TTC549 (cell line): ENCODE results near the gene PRR29.
"Not testable (repeated sequence)": the region's sequence is repeated elsewhere in the genome, so short reads cannot be mapped to it uniquely, and the experiment has no call there.

Source experiments
- FAIRE-seq: peaks from 2 replicates; lab custom pipeline; 2012; peaks lifted over from hg19 to GRCh38; lab: Jason Lieb, UNC

Gene PRR29

DNA sequence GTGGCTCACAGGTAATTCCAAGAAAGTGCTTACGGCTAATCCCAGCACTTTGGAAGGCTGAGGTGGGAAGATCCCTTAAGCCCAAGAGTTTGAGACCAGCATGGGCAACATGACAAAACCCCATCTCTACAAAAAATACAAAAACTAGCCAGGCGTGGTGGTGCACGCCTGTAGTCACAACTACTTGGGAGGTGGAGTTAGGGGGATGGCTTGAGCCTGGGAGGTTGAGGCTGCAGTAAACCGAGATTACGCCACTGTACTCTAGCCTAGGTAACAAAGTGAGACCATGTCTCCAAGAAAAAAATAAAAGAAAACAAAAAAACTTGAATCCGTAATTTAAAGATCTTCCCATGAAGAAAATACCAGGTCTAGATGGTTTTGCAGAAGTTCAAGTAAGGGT is 17.3 kb downstream of the PRR29 start:
- FAIRE-seq: no peak

DNA sequence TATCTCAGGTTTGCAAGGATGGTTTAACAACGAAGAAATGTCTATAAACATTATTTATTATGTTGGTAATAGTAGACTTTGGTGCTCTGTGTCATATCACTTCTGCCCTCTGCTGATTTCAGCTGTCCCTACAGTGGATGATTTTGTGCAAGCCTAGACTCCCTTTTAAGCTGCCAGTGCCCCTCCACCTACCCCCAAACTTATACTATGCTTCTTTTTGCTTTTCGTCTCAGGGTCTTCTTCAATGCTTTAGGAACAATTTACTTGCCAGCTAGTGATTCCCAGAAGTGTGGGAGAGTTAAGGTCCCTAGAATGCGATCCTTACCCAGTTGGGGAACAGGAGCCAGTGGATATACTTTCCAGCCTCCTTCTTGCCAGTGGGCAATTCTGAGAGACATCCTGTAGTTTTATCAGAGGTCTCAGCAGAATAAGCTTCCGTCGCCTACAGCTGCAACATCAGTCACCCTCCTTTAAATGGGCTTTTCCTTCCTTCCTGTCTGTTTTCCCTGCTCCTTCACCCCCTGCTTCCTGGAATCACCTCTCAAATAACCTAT is 18.2 kb downstream of the PRR29 start:
- no peak for FAIRE-seq

DNA sequence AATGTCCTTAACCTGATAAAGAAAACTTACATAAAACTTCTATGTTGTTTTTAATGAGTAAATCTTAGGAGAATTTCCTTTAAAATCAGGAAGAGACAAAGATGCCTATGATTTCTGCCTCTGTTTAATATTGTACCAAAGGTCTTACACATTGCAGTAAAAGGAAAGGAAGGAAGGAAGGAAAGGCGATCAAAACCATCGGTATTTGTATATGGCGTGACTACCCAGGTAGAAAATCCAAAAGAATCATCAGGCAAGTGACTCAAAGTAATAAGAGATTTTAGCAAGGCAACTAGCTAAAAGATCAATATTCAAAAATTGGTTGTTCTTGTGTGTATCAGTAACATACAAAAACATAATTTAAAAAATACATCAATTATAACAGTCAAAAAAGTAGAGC is 18.8 kb downstream of the PRR29 start:
- FAIRE-seq: no peak

DNA sequence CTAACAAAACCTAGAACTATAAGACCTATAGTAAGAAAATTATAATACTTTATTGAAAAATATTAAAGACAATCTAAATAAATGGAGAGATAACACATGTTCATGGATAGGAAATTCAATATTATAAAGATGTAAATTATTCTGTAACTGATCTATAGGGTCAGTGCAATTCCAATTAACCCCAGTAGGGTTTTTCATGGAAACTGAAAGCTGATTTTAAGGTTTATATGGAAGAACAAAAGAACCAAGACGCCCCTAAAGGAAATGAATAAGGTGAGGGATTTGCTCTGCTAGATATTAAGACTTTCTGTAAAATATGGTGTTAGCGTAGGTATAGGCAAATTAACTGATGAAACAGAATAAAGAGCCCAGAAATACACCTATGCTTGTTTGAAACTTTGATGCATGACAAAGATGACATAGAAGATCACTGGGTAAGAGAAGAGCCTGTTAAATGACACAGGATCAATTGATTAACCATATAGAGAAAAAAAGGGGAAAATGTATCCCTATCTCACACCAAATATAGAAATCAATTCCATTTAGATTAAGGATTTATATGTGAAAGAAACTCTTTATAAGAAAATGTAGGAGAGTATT is 19.3 kb downstream of the PRR29 start:
- FAIRE-seq: no peak

DNA sequence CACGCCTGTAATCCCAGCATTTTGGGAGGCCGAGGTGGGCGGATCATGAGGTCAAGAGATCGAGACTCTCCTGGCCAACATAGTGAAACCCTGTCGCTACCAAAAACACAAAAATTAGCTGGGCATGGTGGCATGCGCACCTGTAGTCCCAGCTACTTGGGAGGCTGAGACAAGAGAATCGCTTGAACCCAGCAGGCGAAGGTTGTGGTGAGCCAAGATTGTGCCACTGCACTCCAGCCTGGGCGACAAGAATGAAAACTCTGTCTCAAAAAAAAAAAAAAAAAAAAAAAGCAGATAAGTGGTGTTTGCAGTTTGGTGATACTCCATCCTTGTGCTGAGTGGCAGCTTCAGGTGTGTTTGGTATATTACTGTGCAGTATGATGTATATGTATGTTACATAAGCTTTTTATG is 21.4 kb downstream of the PRR29 start:
- FAIRE-seq: not testable (repeated sequence)

DNA sequence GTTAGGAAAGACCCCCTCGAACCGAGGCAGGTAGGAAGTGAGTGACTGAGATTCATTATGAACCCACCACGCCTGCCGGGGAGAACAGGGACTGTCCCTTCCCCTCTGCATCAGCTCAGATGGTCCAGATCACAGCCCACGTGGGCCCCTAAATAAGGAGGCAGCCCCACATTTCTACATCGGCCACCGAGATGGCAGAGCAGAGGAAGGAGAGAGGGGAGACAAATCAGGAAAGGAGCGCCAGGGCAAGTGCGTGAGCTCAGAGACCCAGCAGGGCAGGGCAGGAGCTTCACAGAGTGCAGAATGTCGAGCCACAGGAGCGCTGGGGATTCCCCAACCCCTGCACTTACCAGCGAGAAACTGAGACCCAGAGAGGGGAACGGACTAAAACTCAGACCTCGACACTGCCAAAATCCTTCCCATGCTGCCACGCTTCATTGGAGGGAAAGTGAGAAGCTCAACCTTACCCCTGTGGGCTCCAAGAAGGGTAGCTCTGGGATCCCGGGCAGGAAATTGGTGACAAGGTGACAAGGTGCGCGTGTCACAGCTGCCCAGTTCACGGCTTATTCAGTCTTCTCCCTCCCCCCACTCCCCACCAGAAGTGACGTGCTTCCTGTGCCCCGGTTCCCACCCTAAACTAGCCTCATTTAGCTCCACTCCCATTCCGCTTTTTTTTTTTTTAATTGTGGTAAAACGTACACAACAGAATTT is 22.1 kb downstream of the PRR29 start, which contains the start of gene ICAM2:
TSS of gene ICAM2 (minus strand) at position 578 of the 711 bp plus-strand sequence. CDS start 13,942 bp downstream, outside the sequence.
- FAIRE-seq: no peak

DNA sequence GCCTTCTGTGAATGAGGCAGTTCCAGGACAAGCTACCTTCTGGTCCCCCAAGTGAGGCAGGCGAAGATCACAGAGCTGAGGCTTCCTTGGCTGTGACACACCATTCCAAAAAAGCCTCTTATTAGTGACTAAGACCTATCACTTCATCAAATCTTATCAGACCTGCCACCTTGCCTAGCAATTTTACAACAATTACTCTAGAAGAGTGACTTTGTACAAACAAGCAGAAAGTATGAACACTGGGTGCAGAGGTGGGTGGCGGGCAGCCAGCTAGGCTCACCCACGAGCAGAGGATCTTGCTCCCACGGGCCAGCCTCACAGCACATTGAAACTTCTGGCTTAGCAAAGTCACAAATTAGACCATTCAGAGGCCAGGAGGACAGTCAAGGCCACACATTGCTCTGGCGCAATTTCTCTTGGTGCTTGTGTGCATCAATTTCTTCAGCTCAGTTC is 24.5 kb downstream of the PRR29 start:
- no peak for FAIRE-seq

DNA sequence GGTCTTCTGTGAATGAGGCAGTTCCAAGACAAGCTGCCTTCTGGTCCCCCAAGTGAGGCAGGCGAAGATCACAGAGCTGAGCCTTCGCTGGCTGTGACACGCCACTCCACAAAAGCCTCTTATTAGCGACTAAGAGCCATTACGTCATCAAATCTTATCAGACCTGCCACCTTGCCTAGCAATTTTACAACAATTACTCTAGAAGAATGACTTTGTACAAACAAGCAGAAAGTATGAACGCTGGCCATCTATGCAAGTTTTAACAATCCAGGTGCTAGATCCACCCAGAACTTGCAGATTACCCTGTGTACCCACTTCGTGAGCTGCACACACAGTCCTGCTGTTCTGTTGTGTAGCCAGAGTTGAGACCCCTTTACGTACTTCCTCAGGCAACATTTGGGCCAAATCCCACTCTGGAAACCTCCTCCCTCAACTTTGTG is 26.1 kb downstream of the PRR29 start:
- no peak for FAIRE-seq

DNA sequence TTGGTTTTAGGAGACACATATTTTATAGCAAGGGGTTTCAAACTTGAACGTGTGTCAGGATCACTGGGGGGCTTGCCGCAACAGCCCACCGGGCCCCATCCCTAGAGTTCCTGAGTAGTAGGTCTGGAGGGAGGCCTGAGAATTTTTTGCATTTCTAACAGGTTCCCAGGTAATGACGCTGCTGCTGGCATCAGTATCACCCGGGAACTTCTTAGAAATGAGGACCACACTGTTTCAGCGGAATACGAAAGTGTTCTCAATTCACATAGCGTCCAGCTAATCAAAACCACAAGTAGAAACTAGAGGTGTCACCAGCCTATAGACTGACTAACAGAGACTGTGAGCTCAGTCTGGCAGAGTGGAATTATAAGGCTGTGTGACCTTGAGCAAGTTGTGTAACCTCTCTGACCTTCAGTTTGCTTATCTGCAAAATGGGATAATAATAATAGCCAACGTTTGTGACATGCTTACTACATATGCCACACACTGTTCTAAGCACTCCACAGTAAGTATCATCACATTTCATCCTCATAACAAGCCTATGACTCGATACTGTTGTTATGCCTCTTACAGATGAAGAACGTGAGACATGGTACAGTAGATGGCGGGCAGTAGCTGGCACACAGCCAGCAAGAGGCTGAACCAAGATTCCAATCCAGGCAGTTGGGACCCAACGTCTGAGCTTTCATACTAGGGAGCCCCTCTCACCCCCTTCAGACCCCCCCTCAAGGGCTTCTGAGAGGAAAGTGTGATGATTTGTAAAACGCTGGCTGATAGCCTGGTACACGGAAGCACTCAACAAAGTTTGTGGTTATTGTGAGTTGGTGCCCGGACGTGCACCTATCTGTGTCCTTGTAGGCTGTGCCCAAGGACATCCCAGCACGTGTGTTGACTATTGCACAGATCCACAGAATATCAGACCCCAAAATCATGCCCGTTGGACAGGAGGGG is 26.9 kb downstream of the PRR29 start:
- no peak for FAIRE-seq

DNA sequence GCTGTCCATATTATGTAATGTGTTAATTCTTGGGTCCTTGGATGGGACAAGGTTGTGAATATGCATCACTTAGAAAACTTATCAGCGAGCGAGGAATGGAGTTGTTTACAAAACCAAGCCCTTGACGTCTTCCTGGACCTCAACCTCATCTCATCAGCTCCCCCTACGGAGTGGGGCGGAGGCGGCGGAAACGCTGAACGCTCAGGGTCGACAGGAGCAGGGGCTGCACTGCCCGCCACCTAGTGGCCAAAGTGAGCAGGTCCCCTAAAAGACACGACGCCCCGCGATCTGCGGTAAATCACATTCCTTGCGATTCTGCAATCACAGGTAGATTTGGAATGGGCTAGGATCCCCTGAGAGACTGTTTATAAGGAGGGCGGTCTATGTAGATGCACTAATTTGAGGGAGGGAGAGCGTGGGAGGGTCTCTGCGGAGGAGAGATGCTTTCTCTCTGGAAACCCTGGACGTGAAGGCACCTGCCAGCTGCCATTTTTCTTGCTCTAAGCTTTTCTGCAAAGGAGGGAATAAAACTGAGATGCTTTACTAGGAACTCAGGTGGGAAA is 27.7 kb downstream of the PRR29 start:
- no peak for FAIRE-seq

DNA sequence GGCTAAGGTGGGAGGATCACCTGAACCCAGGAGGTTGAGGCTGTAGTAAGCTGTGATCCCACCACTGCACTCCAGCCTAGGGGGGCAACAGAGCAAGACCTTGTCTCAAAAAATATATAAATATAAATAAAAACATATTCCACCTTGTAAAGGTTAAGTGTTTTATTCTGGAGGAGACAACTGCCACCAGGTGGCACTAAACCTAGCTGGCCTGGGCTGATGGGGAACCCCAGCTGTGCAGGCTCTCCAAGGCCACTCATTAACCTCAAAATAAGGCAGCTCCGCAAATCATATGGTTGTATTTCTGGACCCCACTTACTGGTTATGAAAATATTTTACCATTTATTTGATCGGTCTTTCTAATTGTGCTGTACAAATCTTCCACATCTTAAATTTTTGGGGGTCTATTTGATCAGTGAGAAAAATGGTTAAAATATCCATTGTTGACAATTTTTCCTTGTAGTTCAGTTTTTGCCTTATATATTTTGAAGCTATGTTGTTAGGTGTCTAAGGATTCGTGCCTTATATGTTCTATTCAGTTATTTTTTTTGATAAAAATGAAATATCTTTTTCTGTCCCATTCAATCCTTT is 30.8 kb downstream of the PRR29 start:
- no peak for FAIRE-seq

DNA sequence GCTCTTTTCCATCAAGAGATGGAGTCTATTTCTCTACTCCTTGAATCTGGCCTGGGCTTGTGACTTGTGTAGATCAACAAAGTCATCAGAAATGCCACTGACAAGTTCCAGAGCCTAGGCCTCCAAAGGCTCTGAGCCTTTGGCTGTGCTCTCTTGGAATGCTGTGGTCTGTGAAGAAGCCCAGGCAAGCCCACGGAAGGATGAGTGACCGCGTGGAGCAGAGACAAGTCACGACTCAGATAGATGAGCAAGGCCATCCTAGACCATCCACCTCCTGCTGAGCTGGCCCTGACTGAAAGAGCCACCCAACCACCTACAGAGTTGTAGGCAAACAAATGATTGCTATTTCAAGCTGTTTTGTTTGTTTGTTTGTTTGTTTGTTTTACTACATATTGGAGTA is 33.9 kb downstream of the PRR29 start:
- no peak for FAIRE-seq

DNA sequence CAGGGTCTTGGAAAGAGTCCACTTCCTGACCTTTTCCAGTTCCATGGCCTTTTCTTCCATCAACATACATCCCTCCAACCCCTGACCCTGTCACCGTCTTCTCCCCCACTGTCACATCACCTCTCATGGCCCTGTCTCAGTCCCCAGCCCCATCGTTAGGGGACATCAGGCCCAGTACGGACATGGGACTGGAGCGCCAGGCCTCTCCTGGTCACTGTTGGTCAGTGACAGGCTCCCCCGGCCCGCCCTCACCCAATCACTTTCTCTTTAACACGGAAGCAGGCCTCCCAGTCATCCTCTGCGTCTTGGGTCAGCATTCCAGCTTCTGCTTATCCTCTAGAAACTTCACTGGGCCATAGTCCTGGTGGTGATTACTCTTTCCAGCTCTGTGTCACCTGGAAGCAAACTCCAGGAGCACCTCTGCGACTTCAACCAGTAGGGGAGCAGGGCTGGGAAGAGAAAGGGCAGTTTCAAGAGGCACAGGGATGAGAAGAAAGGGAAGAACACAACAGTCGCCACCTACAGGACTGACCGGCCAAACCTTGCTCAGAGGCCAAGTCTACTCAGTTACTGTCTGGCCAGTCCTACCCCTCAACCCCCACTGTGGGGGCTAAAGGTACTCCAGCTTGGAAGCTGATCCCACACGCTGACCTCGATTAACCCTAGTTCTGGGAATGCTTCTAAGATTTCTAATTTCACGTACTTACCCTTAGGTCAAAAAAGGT is 38.2 kb downstream of the PRR29 start:
- FAIRE-seq: no peak

DNA sequence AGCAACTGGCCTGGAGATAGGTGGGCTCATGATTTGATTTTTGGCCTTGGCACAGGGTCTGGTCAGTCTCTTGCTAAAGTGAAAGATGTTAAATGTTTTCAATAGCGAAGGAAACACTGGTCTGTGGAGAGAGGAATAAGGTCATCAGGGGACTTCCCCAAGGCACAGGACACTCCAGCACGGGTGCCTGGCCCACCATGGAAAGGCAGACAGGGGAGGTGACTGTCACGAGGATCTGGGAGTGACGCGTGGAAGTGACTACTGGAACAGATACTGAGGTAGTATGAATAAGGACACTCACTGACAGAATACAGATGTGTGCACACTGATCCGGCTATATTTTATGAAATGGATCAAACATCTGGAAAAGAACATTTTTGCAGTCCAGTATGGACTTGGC is 39.0 kb downstream of the PRR29 start:
- no peak for FAIRE-seq

DNA sequence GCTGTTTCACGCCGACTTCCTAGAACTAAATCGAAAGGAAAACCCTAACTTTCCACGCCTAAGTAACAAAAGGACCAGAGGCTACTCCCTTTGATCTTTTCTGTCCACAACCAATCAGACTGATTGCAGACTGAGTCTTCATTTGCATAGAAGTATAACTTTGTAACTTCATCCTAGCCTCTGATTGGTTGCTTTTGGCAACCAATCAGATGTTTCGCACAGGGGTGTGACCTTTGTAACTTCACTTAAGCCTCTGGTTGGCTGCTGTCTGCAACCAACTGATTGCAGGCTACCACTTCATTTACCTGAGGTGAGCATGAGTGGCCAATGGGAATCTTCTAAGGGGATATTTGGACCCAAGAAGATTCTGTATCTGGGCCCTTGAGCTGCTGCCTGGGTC is 39.7 kb downstream of the PRR29 start:
- FAIRE-seq: no peak

DNA sequence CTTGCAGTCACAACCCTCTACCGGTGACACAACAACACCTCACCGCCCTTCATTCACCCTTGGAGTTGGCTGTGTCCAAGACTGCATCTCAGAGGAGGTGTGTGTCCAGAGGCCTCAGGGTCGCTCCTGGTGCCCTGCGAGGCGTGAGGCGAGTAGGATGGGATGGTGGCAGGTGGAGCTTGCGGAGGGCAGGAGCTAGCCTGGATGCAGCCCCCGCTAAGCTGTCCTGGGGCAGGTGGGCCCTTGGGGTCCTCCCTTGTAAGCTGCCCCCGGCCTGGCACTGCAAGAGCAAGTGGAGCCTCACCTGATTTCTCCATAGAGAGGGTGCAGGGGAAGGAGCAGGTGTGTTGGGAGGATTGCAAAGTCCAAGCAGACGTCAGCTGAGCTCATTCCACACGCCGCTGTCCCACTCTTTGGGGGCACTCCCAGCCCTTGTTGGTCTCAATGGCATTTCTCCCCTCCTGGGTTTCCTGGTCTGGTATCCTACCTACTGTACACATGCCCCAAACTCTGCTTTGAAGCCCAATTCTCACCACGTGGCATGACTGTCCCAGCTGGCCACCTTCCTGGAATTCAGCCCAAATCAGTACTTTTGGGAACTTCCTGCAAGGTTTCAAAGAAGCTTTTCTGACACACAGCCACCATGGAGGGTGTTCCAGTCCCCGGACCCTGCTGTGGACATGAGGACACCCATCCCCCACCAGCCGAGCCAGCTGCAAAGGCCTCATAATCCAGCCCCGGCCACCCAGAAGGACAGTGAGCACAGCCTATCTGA is 40.4 kb downstream of the PRR29 start:
- FAIRE-seq: no peak

DNA sequence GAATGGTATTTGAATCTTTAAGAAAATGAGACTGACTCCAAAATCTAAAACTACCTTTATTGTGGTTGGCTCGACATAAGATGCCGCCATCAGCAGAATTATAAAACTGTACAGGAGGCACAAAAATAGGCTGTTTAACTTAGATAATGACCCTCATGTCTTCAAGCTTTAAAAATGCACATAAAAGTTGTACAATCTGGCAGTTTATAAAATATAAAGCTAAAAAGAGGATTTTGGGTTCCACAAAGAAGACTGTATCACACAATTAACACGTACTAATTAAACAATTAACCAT is 40.9 kb downstream of the PRR29 start:
- FAIRE-seq: no peak

DNA sequence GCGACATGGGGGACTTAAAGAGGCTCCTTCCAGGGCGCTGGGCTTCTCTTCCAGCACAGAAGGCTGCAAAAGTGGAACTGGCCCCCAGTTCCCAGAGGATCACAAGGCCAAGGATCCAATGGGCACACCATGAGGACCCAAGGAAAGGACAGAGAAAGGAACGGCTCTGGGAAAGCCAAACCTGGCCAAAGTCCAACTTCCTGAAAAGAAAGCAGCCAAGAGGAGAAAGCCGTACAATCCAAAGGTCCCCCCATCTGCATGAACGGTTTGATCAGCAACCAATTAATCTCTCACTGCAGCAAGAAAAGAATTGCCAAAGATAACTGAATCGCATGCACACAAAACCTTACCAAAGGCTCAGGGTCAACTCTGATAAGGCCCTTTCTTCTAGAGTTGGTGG is 42.1 kb downstream of the PRR29 start:
- FAIRE-seq: no peak

DNA sequence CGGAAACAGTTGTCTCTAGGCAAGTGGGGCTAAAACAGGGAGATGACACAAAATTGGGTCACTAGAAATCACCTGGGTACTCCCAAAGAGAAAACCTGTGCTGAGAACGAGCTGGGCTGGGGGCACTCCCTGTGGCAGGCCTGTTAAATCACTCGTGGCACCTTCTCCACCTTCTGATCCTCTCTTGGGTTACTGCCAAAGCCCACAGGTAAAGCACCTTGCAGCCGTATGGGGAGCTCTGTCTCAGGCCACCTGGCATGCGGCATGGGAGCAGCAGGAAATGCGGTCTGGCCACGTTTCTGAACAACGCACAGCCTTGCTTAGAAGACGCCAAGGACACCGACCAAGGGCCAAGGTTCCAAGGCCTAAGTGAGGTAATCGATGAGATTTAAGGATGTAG is 43.8 kb downstream of the PRR29 start:
- FAIRE-seq: no peak

DNA sequence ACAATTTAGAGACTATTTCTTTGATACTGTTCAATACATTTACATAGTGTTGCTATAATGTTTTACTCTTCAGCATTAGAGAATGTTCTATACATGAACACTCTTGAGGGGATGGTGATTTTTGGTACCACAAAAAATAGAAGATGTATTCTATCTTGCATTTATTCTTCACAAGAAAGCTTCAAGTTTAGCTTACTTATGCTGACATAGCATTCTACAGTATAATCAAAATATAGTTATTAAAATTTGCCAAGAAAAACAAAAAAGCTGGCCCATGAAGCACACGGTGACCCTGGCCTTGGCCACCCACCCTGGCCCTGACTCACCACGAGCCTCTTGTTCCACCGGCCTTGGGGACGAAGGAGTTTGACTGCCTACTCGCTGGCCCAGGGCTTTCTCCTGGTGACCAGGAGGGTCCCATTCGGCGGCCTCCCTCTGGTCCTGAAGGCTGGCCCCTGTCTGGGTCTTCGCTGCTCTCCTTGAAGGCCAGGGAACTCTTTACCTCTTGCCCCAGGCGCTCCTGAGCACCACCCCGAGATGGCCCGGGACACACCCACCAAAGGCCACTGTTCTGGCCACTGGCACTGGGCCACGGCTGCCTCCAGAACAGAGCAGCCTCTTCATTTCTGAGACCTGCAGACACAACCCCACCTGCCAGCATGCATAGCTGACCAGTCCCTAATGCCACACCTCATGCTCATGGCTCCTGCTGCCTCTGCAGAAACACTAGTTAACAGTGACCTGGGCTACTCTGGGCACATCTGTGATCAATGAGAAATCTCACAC is 44.7 kb downstream of the PRR29 start:
- no peak for FAIRE-seq
